Endothelial cell (in vitro differentiated cells): Measurements from ENCODE around the gene MACO1. TPM values are rescaled to one million over a fixed set of nuclear protein-coding genes. Genes with fewer than 3 reads are reported as not detected.

ENCODE experiments used
- DNase-seq: peaks from one replicate; pipeline ENCODE4 v3.0.0; 2021; ENCODE audit warnings: low spot score
- H3K27ac Mint-ChIP-seq: one replicate; pipeline ENCODE4 v1.8.0; 2021; ENCODE audit warnings: mixed read lengths, inconsistent platforms; ENCODE audit not compliant: unreplicated experiment
- H3K27me3 Mint-ChIP-seq: one replicate; pipeline ENCODE4 v1.8.0; 2021; ENCODE audit warnings: mild to moderate bottlenecking, moderate library complexity, mixed read lengths, inconsistent platforms; ENCODE audit not compliant: unreplicated experiment
- H3K36me3 Mint-ChIP-seq: one replicate; pipeline ENCODE4 v1.8.0; 2021; ENCODE audit warnings: mild to moderate bottlenecking, low read depth, mixed read lengths, inconsistent platforms; ENCODE audit not compliant: unreplicated experiment
- H3K4me1 Mint-ChIP-seq: one replicate; pipeline ENCODE4 v1.8.0; 2021; ENCODE audit warnings: mild to moderate bottlenecking, mixed read lengths, inconsistent platforms; ENCODE audit not compliant: unreplicated experiment
- H3K4me3 Mint-ChIP-seq: one replicate; pipeline ENCODE4 v1.8.0; 2021; ENCODE audit warnings: mild to moderate bottlenecking, mixed read lengths, inconsistent platforms; ENCODE audit not compliant: unreplicated experiment
- H3K9me3 Mint-ChIP-seq: one replicate; pipeline ENCODE4 v1.8.0; 2021; ENCODE audit warnings: mixed read lengths, inconsistent platforms; ENCODE audit not compliant: unreplicated experiment
- CTCF ChIP-seq: fragments of 200-600 bp; sonication (generic); IDR thresholded peaks from one replicate; pipeline ENCODE4 v1.5.0; 2021; ENCODE audit warnings: antibody characterized with exemption; ENCODE audit not compliant: unreplicated experiment
- total RNA-seq: library from RNA; stranded (reverse); fragmentation: NEBNext Ultra II Directional; extraction: Animal tissue kit (Norgen Biotek cat#: 25700); gene quantifications from one replicate; pipeline ENCODE4 v1.2.1, GENCODE V29; 2021; ENCODE audit not compliant: unreplicated experiment

MACO1 gene
- total RNA-seq, 1 donor from 2014 or later, result 35.9 TPM

- Mint-ChIP-seq H3K27ac (no peak overlapping the region), H3K36me3 (peaks cover 13% of the 10 kb centered on the region), H3K4me1 (peaks cover 9% of the 10 kb centered on the region)
Observed at GRCh38 chr1:25467193-25467592, 36.5 kb downstream of the MACO1 start.

GRCh38 chr1:25467616-25468015 is 36.9 kb downstream of the MACO1 start:
- Mint-ChIP-seq H3K4me1 (peaks cover 5% of the 10 kb centered on the region), H3K36me3 (peaks cover 13% of the 10 kb centered on the region), H3K27me3 (peaks cover 2% of the 10 kb centered on the region), H3K27ac (no peak overlapping the region), H3K4me3 (no peak overlapping the region), H3K9me3 (no peaks in the 10 kb centered on the region)
- no peak for DNase-seq
- TF ChIP-seq CTCF, result no peak

More at GRCh38 chr1:25467193-25467592, 36.5 kb downstream of the MACO1 start:
- no peak for DNase-seq
- peaks cover 2% of the 10 kb centered on the region for H3K27me3 Mint-ChIP-seq
- TF ChIP-seq CTCF, result no peak
- no peak overlapping the region for H3K4me3 Mint-ChIP-seq
- H3K9me3 Mint-ChIP-seq, result no peaks in the 10 kb centered on the region

- peaks cover 2% of the 10 kb centered on the region for H3K4me1 Mint-ChIP-seq
- peaks cover 2% of the 10 kb centered on the region for H3K27me3 Mint-ChIP-seq
- H3K4me3 Mint-ChIP-seq, result no peak overlapping the region
- peaks cover 13% of the 10 kb centered on the region for H3K36me3 Mint-ChIP-seq
- no peaks in the 10 kb centered on the region for H3K9me3 Mint-ChIP-seq
- no peak for TF ChIP-seq CTCF
- DNase-seq, result no peak
- H3K27ac Mint-ChIP-seq, result no peak overlapping the region
Observed at GRCh38 chr1:25468033-25468432, 37.3 kb downstream of the MACO1 start.

GRCh38 chr1:25469177-25469576 is 38.5 kb downstream of the MACO1 start:
- Mint-ChIP-seq H3K4me3 (no peak overlapping the region), H3K27ac (no peak overlapping the region), H3K4me1 (no peaks in the 10 kb centered on the region), H3K36me3 (peaks cover 13% of the 10 kb centered on the region), H3K9me3 (no peaks in the 10 kb centered on the region), H3K27me3 (no peaks in the 10 kb centered on the region)
- DNase-seq, result no peak
- TF ChIP-seq CTCF, result no peak

GRCh38 chr1:25472471-25472870 is 41.8 kb downstream of the MACO1 start:
- Mint-ChIP-seq H3K4me1 (no peaks in the 10 kb centered on the region), H3K27ac (no peak overlapping the region), H3K4me3 (no peak overlapping the region)

More at GRCh38 chr1:25472471-25472870, 41.8 kb downstream of the MACO1 start:
- no peak for TF ChIP-seq CTCF
- no peak for DNase-seq
- Mint-ChIP-seq H3K36me3 (peaks cover 3% of the 10 kb centered on the region), H3K9me3 (no peaks in the 10 kb centered on the region), H3K27me3 (peaks cover 3% of the 10 kb centered on the region)
